Endothelial cell of umbilical vein (primary cell): ENCODE measurements around the gene C11orf58.

ENCODE experiments used
- EZH2 ChIP-seq: IDR thresholded peaks from 2 replicates; pipeline ENCODE4 v1.6.1; 2012; ENCODE audit warnings: borderline replicate concordance, low read depth, mild to moderate bottlenecking, moderate library complexity, low read length, inconsistent platforms; ENCODE audit not compliant: severe bottlenecking
- FOS ChIP-seq: IDR thresholded peaks from 2 replicates; pipeline ENCODE4 v1.6.1; 2011; ENCODE audit warnings: mild to moderate bottlenecking, low read length, moderate library complexity, borderline replicate concordance; ENCODE audit not compliant: insufficient read depth
- GATA2 ChIP-seq: IDR thresholded peaks from 2 replicates; pipeline ENCODE4 v1.7.0; 2011; ENCODE audit warnings: low read depth, mild to moderate bottlenecking, moderate library complexity, mixed read lengths, low read length; ENCODE audit not compliant: insufficient read length, insufficient read depth
- JUN ChIP-seq: IDR thresholded peaks from 2 replicates; pipeline ENCODE4 v1.6.1; 2011; ENCODE audit warnings: borderline replicate concordance, low read depth; ENCODE audit not compliant: insufficient read length, insufficient read depth
- MYC ChIP-seq: IDR thresholded peaks from one replicate; pipeline ENCODE4 v1.6.1; 2011; ENCODE audit warnings: mild to moderate bottlenecking, low read depth, low read length
- POLR2A ChIP-seq: IDR thresholded peaks from 2 replicates; pipeline ENCODE4 v1.6.1; 2012; ENCODE audit warnings: low read depth, mild to moderate bottlenecking, control low read depth, low read length
- POLR2AphosphoS5 ChIP-seq: IDR thresholded peaks from 2 replicates; pipeline ENCODE4 v1.6.1; 2012; ENCODE audit warnings: low read depth, mild to moderate bottlenecking, control low read depth, low read length, moderate library complexity; ENCODE audit not compliant: insufficient read depth
- TF ChIP-seq, protein P1 (sequence below), 2 donors: IDR thresholded peaks; 1 replicate in 1 of 2; 2 replicates in 1 of 2; pipeline ENCODE4 v1.5.1; 2011; ENCODE audit warnings: low read length in 2 of 2, mild to moderate bottlenecking in 2 of 2, moderate library complexity in 2 of 2, control low read depth in 1 of 2, inconsistent platforms in 1 of 2, low read depth in 1 of 2; ENCODE audit not compliant: insufficient read depth in 1 of 2; ENCODE audit errors: extremely low read depth in 1 of 2
- TF ChIP-seq, protein P2 (sequence below): IDR thresholded peaks from 2 replicates; pipeline ENCODE4 v1.6.1; 2011; ENCODE audit not compliant: insufficient read depth, insufficient read length

DNA sequence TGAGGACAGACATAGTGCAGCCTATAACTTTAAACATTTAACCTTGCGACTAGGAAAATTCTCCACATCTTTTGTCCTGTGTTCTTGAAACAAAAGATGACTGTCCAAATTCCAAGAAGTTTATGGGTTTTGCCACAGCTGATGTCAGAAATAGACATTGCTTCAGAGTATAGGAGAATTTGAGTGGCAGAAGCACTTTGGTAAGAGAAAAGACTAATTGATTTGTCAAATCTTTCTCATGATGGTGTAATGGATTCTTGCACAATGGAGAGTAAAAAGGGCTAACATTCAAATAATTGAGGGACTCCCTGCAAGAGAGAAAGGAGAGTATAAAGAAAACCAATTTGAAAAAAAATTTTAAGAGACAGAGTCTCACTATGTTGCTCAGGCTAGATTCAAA, 25.3 kb downstream of the C11orf58 start:
- TF ChIP-seq, protein P1, sequence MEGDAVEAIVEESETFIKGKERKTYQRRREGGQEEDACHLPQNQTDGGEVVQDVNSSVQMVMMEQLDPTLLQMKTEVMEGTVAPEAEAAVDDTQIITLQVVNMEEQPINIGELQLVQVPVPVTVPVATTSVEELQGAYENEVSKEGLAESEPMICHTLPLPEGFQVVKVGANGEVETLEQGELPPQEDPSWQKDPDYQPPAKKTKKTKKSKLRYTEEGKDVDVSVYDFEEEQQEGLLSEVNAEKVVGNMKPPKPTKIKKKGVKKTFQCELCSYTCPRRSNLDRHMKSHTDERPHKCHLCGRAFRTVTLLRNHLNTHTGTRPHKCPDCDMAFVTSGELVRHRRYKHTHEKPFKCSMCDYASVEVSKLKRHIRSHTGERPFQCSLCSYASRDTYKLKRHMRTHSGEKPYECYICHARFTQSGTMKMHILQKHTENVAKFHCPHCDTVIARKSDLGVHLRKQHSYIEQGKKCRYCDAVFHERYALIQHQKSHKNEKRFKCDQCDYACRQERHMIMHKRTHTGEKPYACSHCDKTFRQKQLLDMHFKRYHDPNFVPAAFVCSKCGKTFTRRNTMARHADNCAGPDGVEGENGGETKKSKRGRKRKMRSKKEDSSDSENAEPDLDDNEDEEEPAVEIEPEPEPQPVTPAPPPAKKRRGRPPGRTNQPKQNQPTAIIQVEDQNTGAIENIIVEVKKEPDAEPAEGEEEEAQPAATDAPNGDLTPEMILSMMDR (IDR thresholded peaks at IDR 0.05; ENCODE audit: extremely low read depth in 1 of 2, insufficient read depth in 1 of 2, low read depth in 1 of 2, low read length in 2 of 2) = no peak
- TF ChIP-seq EZH2 (no peak), POLR2AphosphoS5 (no peak), POLR2A (no peak), FOS (no peak), MYC (no peak), JUN (no peak), GATA2 (no peak)
- TF ChIP-seq, protein P2, sequence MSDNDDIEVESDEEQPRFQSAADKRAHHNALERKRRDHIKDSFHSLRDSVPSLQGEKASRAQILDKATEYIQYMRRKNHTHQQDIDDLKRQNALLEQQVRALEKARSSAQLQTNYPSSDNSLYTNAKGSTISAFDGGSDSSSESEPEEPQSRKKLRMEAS = no peak
